Lung microvascular endothelial cell (primary cell): Measurements from ENCODE around the gene ZNF784. TPM values are rescaled to one million over a fixed set of nuclear protein-coding genes. Genes with fewer than 3 reads are reported as not detected.

ENCODE experiments used
- DNase-seq, 2 donors: peaks; one replicate each; pipeline versions ENCODE4 v3.0.0 to v3.0.0-alpha.2; 2010; ENCODE audit warnings: low read depth in 2 of 2
- total RNA-seq: library from RNA; depleted of rRNA; stranded (reverse); fragments of >200 nt; gene quantifications from 2 replicates; pipeline ENCODE4 v1.2.1, GENCODE V29; 2014

ZNF784 gene
- total RNA-seq, 1 donor from 2014 or later = 4.8 TPM

- DNase-seq = no peak
Measured at GRCh38 chr19:55603581-55604292, 20.6 kb downstream of the ZNF784 start.

GRCh38 chr19:55603115-55603514 lies 21.3 kb downstream of the ZNF784 start:
- DNase-seq = no peak

GRCh38 chr19:55602104-55603001 lies 22.0 kb downstream of the ZNF784 start:
- no peak for DNase-seq

- no peak for DNase-seq
Measured at GRCh38 chr19:55601084-55601483, 23.3 kb downstream of the ZNF784 start.

GRCh38 chr19:55600662-55601028 lies 23.7 kb downstream of the ZNF784 start:
- no peak for DNase-seq

- DNase-seq = peak; percentile 89 to 91
Measured at GRCh38 chr19:55599842-55600661, 24.3 kb downstream of the ZNF784 start, which contains the start of gene ZNF524. Gene ZNF524, plus strand, starts transcription at chr19:55600288. Its CDS starts 1,825 bp downstream, at chr19:55602113.

GRCh38 chr19:55599468-55599841 lies 24.9 kb downstream of the ZNF784 start, which contains the start of gene FIZ1:
Gene FIZ1, minus strand, starts transcription at chr19:55599517. Its CDS starts 1,652 bp downstream, at chr19:55597865.
- DNase-seq = peak; percentile 99

- peak; percentile 98 for DNase-seq
Measured at GRCh38 chr19:55598719-55599467, 25.5 kb downstream of the ZNF784 start.

GRCh38 chr19:55598034-55598433 lies 26.3 kb downstream of the ZNF784 start:
- DNase-seq = no peak

- DNase-seq = no peak
Measured at GRCh38 chr19:55597501-55597921, 26.9 kb downstream of the ZNF784 start.

GRCh38 chr19:55596304-55596703 lies 28.1 kb downstream of the ZNF784 start:
- no peak for DNase-seq

GRCh38 chr19:55594996-55595545 lies 29.3 kb downstream of the ZNF784 start:
- DNase-seq = no peak

- no peak for DNase-seq
Measured at GRCh38 chr19:55593096-55593772, 31.1 kb downstream of the ZNF784 start.

GRCh38 chr19:55592391-55593090 lies 31.8 kb downstream of the ZNF784 start:
- no peak for DNase-seq

- DNase-seq = no peak
Measured at GRCh38 chr19:55591555-55591954, 32.8 kb downstream of the ZNF784 start.

- peak in 1 of 2 donors; percentile 20 for DNase-seq
Measured at GRCh38 chr19:55590617-55591016, 33.7 kb downstream of the ZNF784 start.

GRCh38 chr19:55590109-55590508 lies 34.3 kb downstream of the ZNF784 start:
- DNase-seq = no peak

GRCh38 chr19:55588738-55589137 lies 35.6 kb downstream of the ZNF784 start:
- DNase-seq = no peak

- peak; percentile 92 to 96 for DNase-seq
Measured at GRCh38 chr19:55586976-55587668, 37.2 kb downstream of the ZNF784 start.
